Activated effector memory CD4-positive, alpha-beta T cell treated with anti-CD3 and anti-CD28 coated beads, Interleukin-2, amount 50 U/mL, for 16 hours (primary cell): Measurements from ENCODE around the gene SLC15A4.

Experiments
- DNase-seq: peaks from one replicate; pipeline ENCODE4 v3.0.0-alpha.2; 2020

SLC15A4 gene

GRCh38 chr12:128745772-128746689 lies 77.7 kb downstream of the SLC15A4 start:
- DNase-seq, result no peak

GRCh38 chr12:128743916-128744315 lies 79.8 kb downstream of the SLC15A4 start:
- DNase-seq, result no peak
